Neuronal stem cell (in vitro differentiated cells): Measurements from ENCODE around the gene CEMIP2.

Experiments used
- DNase-seq: peaks from one replicate; pipeline ENCODE4 v3.0.0-alpha.2; 2013; ENCODE audit warnings: low spot score
- H2AFZ ChIP-seq: one replicate; pipeline ENCODE4 v1.6.1; 2013; ENCODE audit warnings: mild to moderate bottlenecking, low read length, inconsistent platforms
- H2AK5ac ChIP-seq: 2 replicates; pipeline ENCODE4 v1.6.1; 2013; ENCODE audit warnings: low read depth, mild to moderate bottlenecking, inconsistent platforms, low read length, moderate library complexity, mixed read lengths
- H2BK120ac ChIP-seq: 2 replicates; pipeline ENCODE4 v1.6.1; 2013; ENCODE audit warnings: low read depth, mild to moderate bottlenecking, inconsistent platforms, low read length, moderate library complexity, mixed read lengths
- H2BK12ac ChIP-seq: one replicate; pipeline ENCODE4 v1.6.1; 2013; ENCODE audit warnings: low read length, inconsistent platforms
- H2BK15ac ChIP-seq: 2 replicates; pipeline ENCODE4 v1.6.1; 2013; ENCODE audit warnings: mild to moderate bottlenecking, low read length, inconsistent platforms, mixed read lengths
- H2BK5ac ChIP-seq: one replicate; pipeline ENCODE4 v1.6.1; 2013; ENCODE audit warnings: inconsistent platforms, mild to moderate bottlenecking, low read length, moderate library complexity
- H3K14ac ChIP-seq: one replicate; pipeline ENCODE4 v1.6.1; 2013; ENCODE audit warnings: low read length, inconsistent platforms
- H3K18ac ChIP-seq: 2 replicates; pipeline ENCODE4 v1.6.1; 2013; ENCODE audit warnings: low read length, inconsistent platforms
- H3K23ac ChIP-seq: 2 replicates; pipeline ENCODE4 v1.6.1; 2013; ENCODE audit warnings: low read depth, mild to moderate bottlenecking, mixed read lengths, low read length, inconsistent platforms; ENCODE audit not compliant: poor library complexity
- H3K27ac ChIP-seq: replicated peaks from 3 replicates; pipeline ENCODE4 v1.5.1; 2013; ENCODE audit warnings: low read length, inconsistent platforms
- H3K27me3 ChIP-seq, 3 experiments: 2 replicates each; pipeline ENCODE4 v1.6.1; 2013; ENCODE audit warnings: low read length in 3 of 3, mild to moderate bottlenecking in 2 of 3, inconsistent platforms in 1 of 3, low read depth in 1 of 3, mixed read lengths in 1 of 3, moderate library complexity in 1 of 3; ENCODE audit not compliant: control insufficient read depth in 3 of 3, insufficient read depth in 3 of 3
- H3K36me3 ChIP-seq, 2 donors: replicated peaks in 1 of 2; 2 replicates each; pipeline ENCODE4 v1.6.1; 2013; ENCODE audit warnings: low read length in 2 of 2; ENCODE audit not compliant: control insufficient read depth in 2 of 2, insufficient read depth in 2 of 2
- H3K4ac ChIP-seq: 2 replicates; pipeline ENCODE4 v1.6.1; 2013; ENCODE audit warnings: inconsistent platforms, mild to moderate bottlenecking, low read length, moderate library complexity
- H3K4me1 ChIP-seq, 2 donors: 1 replicate in 1 of 2; 2 replicates in 1 of 2; pipeline ENCODE4 v1.6.1; 2013; ENCODE audit warnings: low read length in 2 of 2, low read depth in 1 of 2; ENCODE audit not compliant: control insufficient read depth in 2 of 2, insufficient read depth in 1 of 2
- H3K4me2 ChIP-seq: one replicate; pipeline ENCODE4 v1.6.1; 2013; ENCODE audit warnings: mild to moderate bottlenecking, low read length, inconsistent platforms; ENCODE audit not compliant: insufficient read depth, poor library complexity, severe bottlenecking
- H3K4me3 ChIP-seq, 2 donors: 2 replicates each; pipeline ENCODE4 v1.5.1; 2013; ENCODE audit warnings: low read length in 2 of 2, mild to moderate bottlenecking in 2 of 2, inconsistent platforms in 1 of 2, moderate library complexity in 1 of 2
- H3K79me1 ChIP-seq: one replicate; pipeline ENCODE4 v1.6.1; 2013; ENCODE audit warnings: low read depth, mild to moderate bottlenecking, inconsistent platforms, low read length, moderate library complexity
- H3K9ac ChIP-seq: one replicate; pipeline ENCODE4 v1.6.1; 2013; ENCODE audit warnings: mild to moderate bottlenecking, low read depth, low read length, inconsistent platforms; ENCODE audit not compliant: poor library complexity
- H3K9me3 ChIP-seq, 2 donors: replicated peaks in 1 of 2; 2 replicates each; pipeline versions ENCODE3 to v1.6.1; 2013; ENCODE audit warnings: low read length in 2 of 2, mild to moderate bottlenecking in 2 of 2, inconsistent platforms in 1 of 2, low read depth in 1 of 2, mixed read lengths in 1 of 2, moderate library complexity in 1 of 2; ENCODE audit not compliant: control insufficient read depth in 2 of 2, insufficient read depth in 1 of 2
- H4K8ac ChIP-seq: one replicate; pipeline ENCODE4 v1.6.1; 2013; ENCODE audit warnings: low read depth, mild to moderate bottlenecking, inconsistent platforms, low read length, moderate library complexity
- H4K91ac ChIP-seq: one replicate; pipeline ENCODE4 v1.6.1; 2013; ENCODE audit warnings: low read length, low read depth, mild to moderate bottlenecking, inconsistent platforms; ENCODE audit not compliant: poor library complexity
- WGBS, 2 donors: extraction: QIAGEN DNeasy Blood & Tissue Kit; methylation state at CpG; one replicate each; pipeline ENCODE4 v1.1.7; 2013; ENCODE audit warnings: missing lambda C conversion rate in 2 of 2, mixed read lengths in 1 of 2; ENCODE audit not compliant: insufficient read length in 2 of 2, insufficient replicate concordance in 1 of 2; ENCODE audit errors: extremely low coverage in 2 of 2; 5-methylcytosine and 5-hydroxymethylcytosine counted together

Gene CEMIP2

DNA sequence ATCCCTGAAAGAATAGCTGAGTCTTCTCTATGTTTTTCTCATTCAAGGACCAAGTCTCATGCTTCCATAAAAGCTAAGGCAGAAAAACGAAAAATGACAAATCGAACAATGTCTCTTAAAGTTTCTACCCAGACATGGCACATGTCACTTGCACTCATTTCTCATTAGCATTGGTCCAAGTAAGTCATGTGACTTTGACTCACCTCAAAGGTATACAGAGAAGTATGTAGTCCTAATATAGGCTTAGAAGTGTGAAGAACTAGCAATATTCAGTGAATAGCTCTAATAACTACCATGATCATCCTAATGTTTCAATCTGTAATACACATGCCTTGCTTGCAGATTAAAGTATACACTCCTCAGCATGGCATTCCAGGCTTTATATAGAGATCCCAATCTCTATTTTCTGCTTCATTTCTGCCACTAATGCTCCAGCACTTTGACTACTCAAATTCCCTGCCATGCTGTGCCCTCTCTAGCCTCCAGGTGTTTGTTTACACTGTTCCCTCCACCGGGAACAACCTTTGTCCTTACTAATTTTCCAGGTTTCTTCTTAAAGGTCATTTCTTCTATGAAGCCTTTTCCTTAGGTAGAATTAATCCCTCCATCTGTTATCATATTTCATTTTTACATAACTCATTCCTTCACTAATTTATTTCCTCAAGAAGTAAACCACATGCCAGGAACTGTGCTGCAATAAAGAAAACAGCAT is 98.9 kb downstream of the CEMIP2 start:
- H3K4me1 ChIP-seq = no peaks in the 10 kb centered on the region
- H3K27ac ChIP-seq = no peak overlapping the region
- no peak overlapping the region for H2AFZ ChIP-seq
- no peak overlapping the region for H4K91ac ChIP-seq
- H3K36me3 ChIP-seq = no peaks in the 10 kb centered on the region
- H3K9ac ChIP-seq = no peak overlapping the region
- no peak overlapping the region for H2BK15ac ChIP-seq
- H2BK5ac ChIP-seq = no peak overlapping the region
- H3K4me2 ChIP-seq = no peak overlapping the region
- no peak overlapping the region for H2AK5ac ChIP-seq
- H2BK12ac ChIP-seq = no peak overlapping the region
- H4K8ac ChIP-seq = no peak overlapping the region
- H3K14ac ChIP-seq = no peak overlapping the region
- no peaks in the 10 kb centered on the region for H3K79me1 ChIP-seq
- no peak overlapping the region for H3K18ac ChIP-seq
- H3K27me3 ChIP-seq = no peaks in the 10 kb centered on the region
- H2BK120ac ChIP-seq = no peak overlapping the region
- H3K4me3 ChIP-seq = no peak overlapping the region
- no peak overlapping the region for H3K23ac ChIP-seq
- no peak overlapping the region for H3K4ac ChIP-seq
- H3K9me3 ChIP-seq = no peaks in the 10 kb centered on the region
- DNase-seq = no peak
- WGBS, 2 donors = no CpG with 5 or more reads among the region's 3 CpGs

DNA sequence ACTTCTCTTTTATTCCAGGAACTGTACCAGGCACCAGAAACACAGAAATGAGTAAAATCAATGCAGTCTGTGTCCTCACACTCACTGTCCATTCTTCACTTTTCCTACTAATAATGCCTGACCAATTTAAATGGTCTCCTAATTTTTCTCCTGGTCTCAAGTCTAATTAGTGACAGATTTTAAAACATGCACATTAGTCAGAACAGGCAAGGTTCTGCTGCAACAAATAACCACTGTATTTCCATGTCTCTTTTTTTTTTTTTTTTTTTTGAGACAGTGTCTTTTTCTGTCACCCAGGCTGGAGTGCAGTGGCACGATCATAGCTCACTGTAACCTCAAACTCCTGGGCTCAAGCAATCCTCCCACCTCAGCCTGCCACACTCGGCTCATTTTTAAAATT is 99.6 kb downstream of the CEMIP2 start:
- Histone ChIP-seq H2AFZ (no peak overlapping the region), H3K9me3 (no peaks in the 10 kb centered on the region), H4K91ac (no peak overlapping the region), H3K79me1 (no peaks in the 10 kb centered on the region), H3K4me3 (no peak overlapping the region), H3K23ac (no peak overlapping the region), H3K14ac (no peak overlapping the region), H2BK120ac (no peak overlapping the region), H3K4me2 (no peak overlapping the region), H3K4me1 (peaks cover 2 to 6% of the 10 kb centered on the region in 2 donors), H2BK5ac (no peak overlapping the region), H3K27ac (no peak overlapping the region), H4K8ac (no peak overlapping the region), H3K4ac (no peak overlapping the region), H3K18ac (no peak overlapping the region), H3K36me3 (no peaks in the 10 kb centered on the region), H2AK5ac (no peak overlapping the region), H3K9ac (no peak overlapping the region), H3K27me3 (no peaks in the 10 kb centered on the region), H2BK15ac (no peak overlapping the region), H2BK12ac (no peak overlapping the region)
- no CpG with 5 or more reads among the region's 2 CpGs for WGBS, 2 donors
- no peak for DNase-seq

DNA sequence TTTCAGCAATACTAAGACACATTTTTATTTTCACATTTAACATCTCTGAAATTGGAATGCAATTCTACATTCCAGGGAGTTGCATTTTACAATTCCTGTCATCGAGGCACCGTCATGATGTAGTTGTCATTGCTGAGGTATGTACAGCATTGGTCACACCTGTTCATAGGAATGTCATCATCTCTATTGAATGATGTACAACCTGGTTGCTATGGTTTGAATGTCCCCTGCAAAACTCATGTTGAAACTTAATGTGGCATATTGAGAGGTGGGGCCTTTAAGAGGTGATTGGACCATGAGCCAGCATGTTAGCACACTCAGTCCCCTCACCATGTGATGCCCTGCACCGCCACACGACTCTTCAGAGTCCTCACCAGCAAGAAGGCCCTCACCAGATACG is 103.1 kb downstream of the CEMIP2 start:
- Histone ChIP-seq H2BK120ac (no peak overlapping the region), H3K4me2 (no peak overlapping the region), H3K9me3 (no peaks in the 10 kb centered on the region), H2BK12ac (no peak overlapping the region), H3K27me3 (no peaks in the 10 kb centered on the region), H3K9ac (no peak overlapping the region), H3K79me1 (no peaks in the 10 kb centered on the region), H2AFZ (no peak overlapping the region), H4K91ac (no peak overlapping the region), H2AK5ac (no peak overlapping the region), H4K8ac (no peak overlapping the region), H3K36me3 (no peaks in the 10 kb centered on the region), H3K18ac (no peak overlapping the region), H3K4me3 (no peak overlapping the region), H3K23ac (no peak overlapping the region), H3K4ac (no peak overlapping the region), H2BK5ac (no peak overlapping the region), H3K4me1 (peaks cover 6 to 12% of the 10 kb centered on the region in 2 donors), H2BK15ac (no peak overlapping the region), H3K27ac (no peak overlapping the region), H3K14ac (no peak overlapping the region)
- no CpG with 5 or more reads among the region's 5 CpGs for WGBS, 2 donors
- no peak for DNase-seq

- Histone ChIP-seq H3K4me3 (no peak overlapping the region), H2BK5ac (no peak overlapping the region)
These were observed 103.7 kb downstream of the CEMIP2 start for GRCh38 chr9:71664566-71664965.

More at GRCh38 chr9:71664566-71664965, 103.7 kb downstream of the CEMIP2 start:
- WGBS, 2 donors = no CpG with 5 or more reads among the region's 3 CpGs
- H3K23ac ChIP-seq = no peak overlapping the region
- no peaks in the 10 kb centered on the region for H3K27me3 ChIP-seq
- no peak overlapping the region for H3K9ac ChIP-seq
- no peak overlapping the region for H4K8ac ChIP-seq
- H2BK12ac ChIP-seq = no peak overlapping the region
- no peak overlapping the region for H3K4me2 ChIP-seq
- H3K36me3 ChIP-seq = no peaks in the 10 kb centered on the region
- no peak overlapping the region for H3K18ac ChIP-seq
- H3K4me1 ChIP-seq = peaks cover 6 to 12% of the 10 kb centered on the region in 2 donors
- H2AK5ac ChIP-seq = no peak overlapping the region
- no peaks in the 10 kb centered on the region for H3K9me3 ChIP-seq
- H3K4ac ChIP-seq = no peak overlapping the region
- no peak overlapping the region for H4K91ac ChIP-seq
- no peaks in the 10 kb centered on the region for H3K79me1 ChIP-seq
- DNase-seq = no peak
- H3K14ac ChIP-seq = no peak overlapping the region
- no peak overlapping the region for H3K27ac ChIP-seq
- H2AFZ ChIP-seq = no peak overlapping the region
- no peak overlapping the region for H2BK15ac ChIP-seq
- H2BK120ac ChIP-seq = no peak overlapping the region
